Esophagus muscularis mucosa (tissue), 4 donors: ENCODE data around the gene SPNS3. TPM values are rescaled to one million over a fixed set of nuclear protein-coding genes. Genes with fewer than 3 reads are reported as not detected.

Experiments
- DNase-seq: peaks from one replicate; pipeline ENCODE4 v3.0.0-alpha.2; 2017; ENCODE audit errors: extremely low spot score
- H3K27ac ChIP-seq, 4 donors: fragments of 200-600 bp; sonication (generic); replicated peaks in 1 of 4; 1 replicate in 3 of 4; 2 replicates in 1 of 4; pipeline ENCODE4 v1.5.1; 2016 to 2019; ENCODE audit warnings: mild to moderate bottlenecking in 1 of 4
- H3K27me3 ChIP-seq, 4 donors: fragments of 200-600 bp; sonication (generic); one replicate each; pipeline versions ENCODE4 v1.5.1 to v1.6.0; 2016 to 2019
- H3K36me3 ChIP-seq, 4 donors: fragments of 200-600 bp; sonication (generic); one replicate each; pipeline ENCODE4 v1.5.1; 2016 to 2019
- H3K4me1 ChIP-seq, 4 donors: fragments of 200-600 bp; sonication (generic); one replicate each; pipeline ENCODE4 v1.5.1; 2016 to 2019
- H3K4me3 ChIP-seq, 4 donors: fragments of 200-600 bp; sonication (generic); 1 replicate in 2 of 4; 2 replicates in 2 of 4; pipeline ENCODE4 v1.5.1; 2016 to 2019; ENCODE audit warnings: mild to moderate bottlenecking in 4 of 4, moderate library complexity in 1 of 4
- H3K9me3 ChIP-seq, 4 donors: fragments of 200-600 bp; sonication (generic); 1 replicate in 3 of 4; 2 replicates in 1 of 4; pipeline ENCODE4 v1.5.1; 2016 to 2019
- CTCF ChIP-seq, 3 experiments: fragments of 200-600 bp in 2 of 3; fragments of 450-650 bp in 1 of 3; sonication (generic) in 2 of 3; IDR thresholded peaks; one replicate each; pipeline ENCODE4 v1.5.1; 2017 to 2019; ENCODE audit warnings: antibody characterized with exemption in 3 of 3, mild to moderate bottlenecking in 2 of 3, moderate library complexity in 1 of 3
- EP300 ChIP-seq: sonication (generic); formaldehyde crosslinking; IDR thresholded peaks from one replicate; pipeline ENCODE4 v1.6.1; 2017; ENCODE audit warnings: antibody characterized with exemption
- POLR2A ChIP-seq: fragments of 450-650 bp; IDR thresholded peaks from one replicate; pipeline ENCODE4 v1.6.1; 2017; ENCODE audit warnings: antibody characterized with exemption, moderate library complexity, mild to moderate bottlenecking, low read depth
- POLR2AphosphoS5 ChIP-seq, 2 donors: sonication (generic); formaldehyde crosslinking; IDR thresholded peaks; one replicate each; pipeline ENCODE4 v1.6.1; 2017; ENCODE audit warnings: antibody characterized with exemption in 2 of 2
- WGBS: methylation state at CpG from one replicate; pipeline ENCODE4 v1.1.5; 2018; 5-methylcytosine and 5-hydroxymethylcytosine counted together
- intact Hi-C: fragments of 100-400 bp; cut with DNase I; formaldehyde crosslinking; loops from one replicate; pipeline ENCODE4 v1.15.1; 2023
- total RNA-seq, 4 donors: library from RNA; depleted of rRNA; stranded (reverse); fragments of >200 nt; gene quantifications; one replicate each; pipeline versions ENCODE4 v1.1.0 to v1.2.1, GENCODE V29; 2016

Gene SPNS3
- total RNA-seq, 4 donors from 2014 or later: 0.17 TPM; not detected in 3

GRCh38 chr17:4482338-4483011 is 48.7 kb downstream of the SPNS3 start:
- Histone ChIP-seq H3K27me3 (no peaks in the 10 kb centered on the region), H3K27ac (no peak overlapping the region), H3K9me3 (no peaks in the 10 kb centered on the region), H3K4me3 (no peak overlapping the region), H3K36me3 (no peaks in the 10 kb centered on the region), H3K4me1 (peaks cover 3 to 15% (median 7%) of the 10 kb centered on the region in 4 donors)
- TF ChIP-seq EP300: no peak
- TF ChIP-seq POLR2AphosphoS5 (IDR thresholded peaks at IDR 0.05): no peak
- TF ChIP-seq POLR2A: no peak
- TF ChIP-seq CTCF (IDR thresholded peaks at IDR 0.05): no peak
- intact Hi-C loops: no loop called here
- WGBS: 82% methylated on average over 12 of the region's 16 CpGs
- no peak for DNase-seq

- Histone ChIP-seq H3K4me3 (no peak overlapping the region), H3K27me3 (no peaks in the 10 kb centered on the region), H3K27ac (no peak overlapping the region), H3K36me3 (no peaks in the 10 kb centered on the region), H3K9me3 (no peaks in the 10 kb centered on the region), H3K4me1 (peaks cover 3 to 15% (median 7%) of the 10 kb centered on the region in 4 donors)
- TF ChIP-seq CTCF (IDR thresholded peaks at IDR 0.05) (no peak), EP300 (no peak), POLR2A (no peak), POLR2AphosphoS5 (IDR thresholded peaks at IDR 0.05) (no peak)
- WGBS: 71% methylated on average over 10 of the region's 13 CpGs
- DNase-seq: no peak
- intact Hi-C loops: no loop called here
These were observed 49.5 kb downstream of the SPNS3 start for GRCh38 chr17:4483012-4483840.

- Histone ChIP-seq H3K9me3 (no peaks in the 10 kb centered on the region), H3K27ac (no peak overlapping the region), H3K27me3 (no peaks in the 10 kb centered on the region), H3K36me3 (no peaks in the 10 kb centered on the region), H3K4me3 (no peak overlapping the region), H3K4me1 (peaks cover 2 to 11% (median 4%) of the 10 kb centered on the region in 4 donors)
- TF ChIP-seq CTCF (IDR thresholded peaks at IDR 0.05) (no peak), POLR2A (no peak), POLR2AphosphoS5 (IDR thresholded peaks at IDR 0.05) (no peak), EP300 (no peak)
- no peak for DNase-seq
- WGBS: 87% methylated on average over 10 of the region's 31 CpGs
- intact Hi-C loops: no loop called here
These were observed 52.2 kb downstream of the SPNS3 start for GRCh38 chr17:4485676-4486646.

- intact Hi-C loops: no loop called here
- Histone ChIP-seq H3K4me1 (peaks cover 0 to 5% (median 0%) of the 10 kb centered on the region in 4 donors), H3K4me3 (no peak overlapping the region), H3K27ac (no peak overlapping the region), H3K9me3 (no peaks in the 10 kb centered on the region), H3K27me3 (no peaks in the 10 kb centered on the region), H3K36me3 (no peaks in the 10 kb centered on the region)
- no peak for DNase-seq
- 91% methylated on average over 8 of the region's 8 CpGs for WGBS
- no peak for TF ChIP-seq POLR2A
These were observed 53.6 kb downstream of the SPNS3 start for GRCh38 chr17:4487296-4487695.
